ENCODE data around the gene MYO1H. TPM values are rescaled to one million over a fixed set of nuclear protein-coding genes. Genes with fewer than 3 reads are reported as not detected.
A peak's percentile ranks its signal among the peaks of the same experiment; 100 is the strongest.

The MYO1H gene
- total and polyA plus RNA-seq, 2 of the 13 experiments (the other 11 are each of a cell fraction or from before 2014, with no cell fraction given): not detected

DNA sequence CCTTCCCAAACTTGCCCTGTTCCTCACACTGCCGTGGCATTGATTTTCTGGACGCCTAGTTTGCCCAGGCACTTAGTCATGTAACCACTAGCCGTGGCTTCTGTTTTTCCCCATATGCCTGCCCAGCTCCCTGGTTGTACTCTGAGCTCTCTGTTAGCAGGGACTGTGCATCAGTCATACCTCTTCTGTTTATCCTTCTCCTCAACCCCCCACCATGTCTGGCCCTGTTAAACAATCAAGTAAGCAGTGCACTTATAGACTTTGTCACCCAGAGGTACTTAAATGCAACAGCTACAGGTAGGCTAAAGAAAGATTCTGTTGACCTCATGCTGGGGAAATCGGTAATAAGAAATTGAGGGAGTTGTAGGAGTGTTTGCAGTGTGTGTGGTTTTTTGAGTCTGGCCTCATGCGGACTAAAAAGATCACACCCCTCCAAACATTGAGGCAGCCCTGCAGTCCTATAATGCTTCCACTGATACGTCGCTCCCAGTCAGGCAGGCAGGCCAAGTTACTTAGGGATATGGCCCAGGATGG is 146.7 kb downstream of the MYO1H start (continued):
- TF ChIP-seq, protein P1, sequence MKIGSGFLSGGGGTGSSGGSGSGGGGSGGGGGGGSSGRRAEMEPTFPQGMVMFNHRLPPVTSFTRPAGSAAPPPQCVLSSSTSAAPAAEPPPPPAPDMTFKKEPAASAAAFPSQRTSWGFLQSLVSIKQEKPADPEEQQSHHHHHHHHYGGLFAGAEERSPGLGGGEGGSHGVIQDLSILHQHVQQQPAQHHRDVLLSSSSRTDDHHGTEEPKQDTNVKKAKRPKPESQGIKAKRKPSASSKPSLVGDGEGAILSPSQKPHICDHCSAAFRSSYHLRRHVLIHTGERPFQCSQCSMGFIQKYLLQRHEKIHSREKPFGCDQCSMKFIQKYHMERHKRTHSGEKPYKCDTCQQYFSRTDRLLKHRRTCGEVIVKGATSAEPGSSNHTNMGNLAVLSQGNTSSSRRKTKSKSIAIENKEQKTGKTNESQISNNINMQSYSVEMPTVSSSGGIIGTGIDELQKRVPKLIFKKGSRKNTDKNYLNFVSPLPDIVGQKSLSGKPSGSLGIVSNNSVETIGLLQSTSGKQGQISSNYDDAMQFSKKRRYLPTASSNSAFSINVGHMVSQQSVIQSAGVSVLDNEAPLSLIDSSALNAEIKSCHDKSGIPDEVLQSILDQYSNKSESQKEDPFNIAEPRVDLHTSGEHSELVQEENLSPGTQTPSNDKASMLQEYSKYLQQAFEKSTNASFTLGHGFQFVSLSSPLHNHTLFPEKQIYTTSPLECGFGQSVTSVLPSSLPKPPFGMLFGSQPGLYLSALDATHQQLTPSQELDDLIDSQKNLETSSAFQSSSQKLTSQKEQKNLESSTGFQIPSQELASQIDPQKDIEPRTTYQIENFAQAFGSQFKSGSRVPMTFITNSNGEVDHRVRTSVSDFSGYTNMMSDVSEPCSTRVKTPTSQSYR (CRISPR knock-in tag; IDR thresholded peaks at IDR 0.05; ENCODE audit: borderline replicate concordance): peak; percentile 91
- no peak for TF ChIP-seq ZNF256 (CRISPR knock-in tag; conservative IDR thresholded peaks at IDR 0.05)
- TF ChIP-seq ERF (CRISPR knock-in tag; IDR thresholded peaks at IDR 0.05): 0 out of 2 replicates have a peak, but pooled peaks have one; percentile 18
- no peak for TF ChIP-seq SAFB2 (CRISPR knock-in tag; IDR thresholded peaks at IDR 0.05; ENCODE audit: borderline replicate concordance, low read depth)
- TF ChIP-seq USF2 (IDR thresholded peaks at IDR 0.05; ENCODE audit: low read depth, low read length): no peak
- no peak for TF ChIP-seq USF2 (CRISPR knock-in tag; IDR thresholded peaks at IDR 0.05; ENCODE audit: borderline replicate concordance)
- no peak for TF ChIP-seq TSC22D2 (CRISPR knock-in tag; IDR thresholded peaks at IDR 0.05; ENCODE audit: borderline replicate concordance)
- TF ChIP-seq, protein P2, sequence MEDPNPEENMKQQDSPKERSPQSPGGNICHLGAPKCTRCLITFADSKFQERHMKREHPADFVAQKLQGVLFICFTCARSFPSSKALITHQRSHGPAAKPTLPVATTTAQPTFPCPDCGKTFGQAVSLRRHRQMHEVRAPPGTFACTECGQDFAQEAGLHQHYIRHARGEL (CRISPR knock-in tag; IDR thresholded peaks at IDR 0.05): no peak
- peak; percentile 40; the same call in 1 of the 2 replicates for TF ChIP-seq MEIS2 (CRISPR knock-in tag; IDR thresholded peaks at IDR 0.05)
- TF ChIP-seq MIER2 (CRISPR knock-in tag; IDR thresholded peaks at IDR 0.05): 0 out of 2 replicates have a peak, but pooled peaks have one; percentile 25
- TF ChIP-seq TGIF2 (CRISPR knock-in tag; IDR thresholded peaks at IDR 0.05): 0 out of 2 replicates have a peak, but pooled peaks have one; percentile 59
- TF ChIP-seq NR1H2 (CRISPR knock-in tag; IDR thresholded peaks at IDR 0.05; ENCODE audit: borderline replicate concordance, low read depth): no peak
- no peak for TF ChIP-seq PHB2 (IDR thresholded peaks at IDR 0.05; ENCODE audit: partially characterized antibody)
- TF ChIP-seq SALL1 (CRISPR knock-in tag; IDR thresholded peaks at IDR 0.05): peak; percentile 58; the same call in 1 of the 2 replicates
- peak; percentile 17; the same call in 1 of the 2 replicates for TF ChIP-seq ZNF501 (CRISPR knock-in tag; IDR thresholded peaks at IDR 0.05)
- no peak for TF ChIP-seq ESRRA (CRISPR knock-in tag; IDR thresholded peaks at IDR 0.05; ENCODE audit: low read depth)
- no peak for TF ChIP-seq ZFP36L1 (CRISPR knock-in tag; IDR thresholded peaks at IDR 0.05)
- TF ChIP-seq ZSCAN9 (CRISPR knock-in tag; IDR thresholded peaks at IDR 0.05; ENCODE audit: borderline replicate concordance): peak; percentile 78; the same call in 1 of the 2 replicates
- TF ChIP-seq ZBTB7B (CRISPR knock-in tag; IDR thresholded peaks at IDR 0.05): no peak
- no peak for TF ChIP-seq ZFP37 (CRISPR knock-in tag; IDR thresholded peaks at IDR 0.05; ENCODE audit: borderline replicate concordance)
- TF ChIP-seq, protein P3, sequence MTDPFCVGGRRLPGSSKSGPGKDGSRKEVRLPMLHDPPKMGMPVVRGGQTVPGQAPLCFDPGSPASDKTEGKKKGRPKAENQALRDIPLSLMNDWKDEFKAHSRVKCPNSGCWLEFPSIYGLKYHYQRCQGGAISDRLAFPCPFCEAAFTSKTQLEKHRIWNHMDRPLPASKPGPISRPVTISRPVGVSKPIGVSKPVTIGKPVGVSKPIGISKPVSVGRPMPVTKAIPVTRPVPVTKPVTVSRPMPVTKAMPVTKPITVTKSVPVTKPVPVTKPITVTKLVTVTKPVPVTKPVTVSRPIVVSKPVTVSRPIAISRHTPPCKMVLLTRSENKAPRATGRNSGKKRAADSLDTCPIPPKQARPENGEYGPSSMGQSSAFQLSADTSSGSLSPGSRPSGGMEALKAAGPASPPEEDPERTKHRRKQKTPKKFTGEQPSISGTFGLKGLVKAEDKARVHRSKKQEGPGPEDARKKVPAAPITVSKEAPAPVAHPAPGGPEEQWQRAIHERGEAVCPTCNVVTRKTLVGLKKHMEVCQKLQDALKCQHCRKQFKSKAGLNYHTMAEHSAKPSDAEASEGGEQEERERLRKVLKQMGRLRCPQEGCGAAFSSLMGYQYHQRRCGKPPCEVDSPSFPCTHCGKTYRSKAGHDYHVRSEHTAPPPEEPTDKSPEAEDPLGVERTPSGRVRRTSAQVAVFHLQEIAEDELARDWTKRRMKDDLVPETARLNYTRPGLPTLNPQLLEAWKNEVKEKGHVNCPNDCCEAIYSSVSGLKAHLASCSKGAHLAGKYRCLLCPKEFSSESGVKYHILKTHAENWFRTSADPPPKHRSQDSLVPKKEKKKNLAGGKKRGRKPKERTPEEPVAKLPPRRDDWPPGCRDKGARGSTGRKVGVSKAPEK (CRISPR knock-in tag; IDR thresholded peaks at IDR 0.05; ENCODE audit: borderline replicate concordance): no peak
- peak; percentile 50; the same call in 1 of the 2 replicates for TF ChIP-seq HOXA3 (CRISPR knock-in tag; IDR thresholded peaks at IDR 0.05)
- no peak; the same call in 1 of the 2 replicates for TF ChIP-seq ZNF768 (CRISPR knock-in tag; IDR thresholded peaks at IDR 0.05)
- TF ChIP-seq RCOR2 (CRISPR knock-in tag; IDR thresholded peaks at IDR 0.05): no peak

Data from HepG2 (cell line).